ENCODE data around the gene ASCC3.

- no peak for TF ChIP-seq POLR2A (IDR thresholded peaks at IDR 0.05; ENCODE audit: low read depth, low read length)
- no peak for TF ChIP-seq POLR2AphosphoS5 (IDR thresholded peaks at IDR 0.05; ENCODE audit: low read depth, low read length)
Measured at GRCh38 chr6:100796049-100796823, 84.9 kb downstream of the ASCC3 start.

Measured in GM12891 (cell line).